H1 (cell line): Measurements from ENCODE around the gene NAV3. TPM values are rescaled to one million over a fixed set of nuclear protein-coding genes. Genes with fewer than 3 reads are reported as not detected.

ENCODE experiments used
- CTCF ChIA-PET: fragments of 300-600 bp; sonication (Branson Sonifier 250); formaldehyde crosslinking; loops from one replicate; lab custom pipeline; 2021; ENCODE audit not compliant: partially characterized antibody; lab: Charles Lee
- POLR2A ChIA-PET: fragments of 300-600 bp; sonication (Branson Sonifier 250); formaldehyde crosslinking; loops from one replicate; lab custom pipeline; 2021; ENCODE audit warnings: inconsistent platforms; ENCODE audit not compliant: partially characterized antibody; lab: Charles Lee
- DNase-seq, 2 experiments: peaks; one replicate each; pipeline versions ENCODE4 v3.0.0 to v3.0.0-alpha.2; 2010 to 2022; ENCODE audit warnings: low spot score in 2 of 2, low read depth in 1 of 2, mixed read lengths in 1 of 2
- FAIRE-seq: peaks from 2 replicates; lab custom pipeline; 2011; peaks lifted over from hg19 to GRCh38; lab: Jason Lieb, UNC
- H2AFZ ChIP-seq: 2 replicates; pipeline ENCODE4 v1.8.1; 2012; ENCODE audit warnings: low read length, inconsistent platforms
- H2AK5ac ChIP-seq: 2 replicates; pipeline ENCODE4 v1.6.1; 2013; ENCODE audit warnings: low read depth, low read length
- H2BK120ac ChIP-seq: replicated peaks from 2 replicates; pipeline ENCODE3; 2013; ENCODE audit warnings: low read depth, low read length, inconsistent platforms
- H2BK12ac ChIP-seq: 2 replicates; pipeline ENCODE4 v1.6.1; 2013; ENCODE audit warnings: low read depth, low read length
- H2BK15ac ChIP-seq: 2 replicates; pipeline ENCODE4 v1.6.1; 2013; ENCODE audit warnings: low read length
- H2BK20ac ChIP-seq: 2 replicates; pipeline ENCODE4 v1.6.1; 2013; ENCODE audit warnings: low read length
- H2BK5ac ChIP-seq: 2 replicates; pipeline ENCODE4 v1.6.1; 2013; ENCODE audit warnings: low read depth, low read length
- H3K14ac ChIP-seq: 2 replicates; pipeline ENCODE4 v1.6.1; 2013; ENCODE audit warnings: inconsistent platforms; ENCODE audit not compliant: insufficient read length
- H3K18ac ChIP-seq: 2 replicates; pipeline ENCODE4 v1.6.1; 2013; ENCODE audit warnings: low read length; ENCODE audit errors: extremely low read depth
- H3K23ac ChIP-seq: 2 replicates; pipeline ENCODE4 v1.6.1; 2013; ENCODE audit warnings: inconsistent platforms; ENCODE audit not compliant: insufficient read length
- H3K23me2 ChIP-seq: 2 replicates; pipeline ENCODE4 v1.6.1; 2013; ENCODE audit warnings: low read depth, low read length
- H3K27ac ChIP-seq: 2 replicates; pipeline ENCODE4 v1.6.1; 2011; ENCODE audit warnings: low read depth, low read length, inconsistent platforms
- H3K27me3 ChIP-seq, 4 experiments: replicated peaks in 1 of 4; 1 replicate in 1 of 4; 2 replicates in 3 of 4; pipeline versions ENCODE4 v1.6.1 to v1.8.1; 2011 to 2013; ENCODE audit warnings: low read length in 3 of 4, mild to moderate bottlenecking in 3 of 4, inconsistent platforms in 2 of 4, mixed read lengths in 2 of 4, moderate library complexity in 1 of 4; ENCODE audit not compliant: control insufficient read depth in 3 of 4, insufficient read depth in 3 of 4; ENCODE audit errors: extremely low read depth in 1 of 4
- H3K36me3 ChIP-seq, 4 experiments: 2 replicates each; pipeline versions ENCODE4 v1.6.1 to v1.8.1; 2011 to 2013; ENCODE audit warnings: mild to moderate bottlenecking in 4 of 4, low read length in 3 of 4, moderate library complexity in 2 of 4, control low read depth in 1 of 4, inconsistent platforms in 1 of 4; ENCODE audit not compliant: insufficient read depth in 4 of 4, control insufficient read depth in 2 of 4
- H3K4ac ChIP-seq: replicated peaks from 2 replicates; pipeline ENCODE3; 2013; ENCODE audit warnings: low read length, low read depth, mixed read lengths, inconsistent platforms; ENCODE audit not compliant: insufficient read length
- H3K4me1 ChIP-seq, 4 experiments: replicated peaks in 1 of 4; 1 replicate in 1 of 4; 2 replicates in 3 of 4; pipeline versions ENCODE4 v1.6.1 to v1.8.1; 2011 to 2013; ENCODE audit warnings: low read length in 3 of 4, inconsistent platforms in 2 of 4, mixed read lengths in 1 of 4; ENCODE audit not compliant: insufficient read depth in 4 of 4, control insufficient read depth in 3 of 4
- H3K4me2 ChIP-seq, 2 experiments: 2 replicates each; pipeline versions ENCODE4 v1.6.1 to v1.8.1; 2011 to 2013; ENCODE audit warnings: low read depth in 2 of 2, low read length in 2 of 2, control low read depth in 1 of 2, inconsistent platforms in 1 of 2, mild to moderate bottlenecking in 1 of 2; ENCODE audit not compliant: insufficient read depth in 1 of 2
- H3K4me3 ChIP-seq, 4 experiments: fragments of 200-600, 300-600 bp in 1 of 4; sonication (generic), shearing (Covaris generic), sonication (Bioruptor Twin) in 1 of 4; 2 replicates each; pipeline versions ENCODE4 v1.5.1 to v1.8.1; 2011 to 2016; ENCODE audit warnings: low read length in 4 of 4, low read depth in 3 of 4, control low read depth in 2 of 4, inconsistent platforms in 2 of 4, mild to moderate bottlenecking in 2 of 4, mixed read lengths in 1 of 4, moderate library complexity in 1 of 4; ENCODE audit not compliant: insufficient read depth in 2 of 4; ENCODE audit errors: extremely low read depth in 1 of 4
- H3K56ac ChIP-seq: replicated peaks from 2 replicates; pipeline ENCODE3; 2013; ENCODE audit warnings: low read depth, mild to moderate bottlenecking, mixed read lengths, low read length, inconsistent platforms; ENCODE audit not compliant: insufficient read length
- H3K79me1 ChIP-seq: 2 replicates; pipeline ENCODE4 v1.6.1; 2013; ENCODE audit warnings: low read depth, low read length, control low read depth
- H3K79me2 ChIP-seq, 2 experiments: 2 replicates each; pipeline versions ENCODE4 v1.6.1 to v1.8.1; 2012 to 2013; ENCODE audit warnings: low read length in 2 of 2, mild to moderate bottlenecking in 2 of 2, inconsistent platforms in 1 of 2; ENCODE audit not compliant: insufficient read depth in 2 of 2, control insufficient read depth in 1 of 2
- H3K9ac ChIP-seq, 4 experiments: replicated peaks in 1 of 4; 1 replicate in 1 of 4; 2 replicates in 3 of 4; pipeline versions ENCODE4 v1.6.1 to v1.8.1; 2011 to 2013; ENCODE audit warnings: low read depth in 3 of 4, low read length in 3 of 4, control low read depth in 2 of 4, mild to moderate bottlenecking in 2 of 4, moderate library complexity in 2 of 4, inconsistent platforms in 1 of 4; ENCODE audit errors: extremely low read depth in 1 of 4
- H3K9me3 ChIP-seq, 2 experiments: 2 replicates each; pipeline versions ENCODE4 v1.6.1 to v1.8.1; 2012 to 2013; ENCODE audit warnings: mild to moderate bottlenecking in 2 of 2, moderate library complexity in 2 of 2, control low read depth in 1 of 2, inconsistent platforms in 1 of 2, low read depth in 1 of 2, low read length in 1 of 2, mixed read lengths in 1 of 2; ENCODE audit not compliant: insufficient read depth in 2 of 2
- H4K20me1 ChIP-seq, 2 experiments: replicated peaks in 1 of 2; 2 replicates each; pipeline versions ENCODE3 to v1.8.1; 2011 to 2013; ENCODE audit warnings: inconsistent platforms in 2 of 2, low read length in 2 of 2, mild to moderate bottlenecking in 1 of 2; ENCODE audit not compliant: insufficient read depth in 2 of 2, control insufficient read depth in 1 of 2
- H4K5ac ChIP-seq: 2 replicates; pipeline ENCODE4 v1.6.1; 2013; ENCODE audit warnings: low read length, low read depth, mixed read lengths, inconsistent platforms; ENCODE audit not compliant: insufficient read length
- H4K8ac ChIP-seq: 2 replicates; pipeline ENCODE4 v1.8.0; 2013; ENCODE audit warnings: mild to moderate bottlenecking, moderate library complexity, low read length, inconsistent platforms; ENCODE audit not compliant: insufficient read depth; ENCODE audit errors: extremely low read depth
- H4K91ac ChIP-seq: replicated peaks from 2 replicates; pipeline ENCODE3; 2013; ENCODE audit warnings: low read length, mixed read lengths, inconsistent platforms; ENCODE audit not compliant: insufficient read length
- ATF3 ChIP-seq: IDR thresholded peaks from 2 replicates; pipeline ENCODE4 v1.6.1; 2011; ENCODE audit warnings: low read depth, mild to moderate bottlenecking, low read length; ENCODE audit not compliant: insufficient read depth
- BRCA1 ChIP-seq: IDR thresholded peaks from 2 replicates; pipeline ENCODE4 v1.6.1; 2012; ENCODE audit warnings: low read depth, low read length, improper control_type of control experiment
- CBX5 ChIP-seq: fragments of 300-800, 300-1000 bp; sonication (generic); IDR thresholded peaks from 2 replicates; pipeline ENCODE4 v1.7.1; 2016; ENCODE audit warnings: antibody characterized with exemption, low read length, low read depth
- CEBPB ChIP-seq: IDR thresholded peaks from 2 replicates; pipeline ENCODE4 v1.6.1; 2012; ENCODE audit warnings: low read depth, low read length
- EGR1 ChIP-seq: IDR thresholded peaks from 2 replicates; pipeline ENCODE4 v1.6.1; 2011; ENCODE audit warnings: low read depth, low read length, borderline replicate concordance
- EZH2 ChIP-seq: fragments of 200-600 bp; sonication (generic); IDR thresholded peaks from 2 replicates; pipeline ENCODE4 v1.7.1; 2012; ENCODE audit warnings: low read depth, mild to moderate bottlenecking, moderate library complexity, low read length, inconsistent platforms; ENCODE audit not compliant: severe bottlenecking
- GABPA ChIP-seq: IDR thresholded peaks from 2 replicates; pipeline ENCODE4 v1.6.1; 2011; ENCODE audit warnings: mild to moderate bottlenecking, low read length, moderate library complexity, borderline replicate concordance; ENCODE audit not compliant: insufficient read depth
- NANOG ChIP-seq: IDR thresholded peaks from 2 replicates; pipeline ENCODE4 v1.6.1; 2011; ENCODE audit warnings: low read length, low read depth, mild to moderate bottlenecking, inconsistent platforms; ENCODE audit not compliant: insufficient read depth, poor library complexity, severe bottlenecking
- POLR2AphosphoS5 ChIP-seq: IDR thresholded peaks from 2 replicates; pipeline ENCODE4 v1.6.1; 2011; ENCODE audit warnings: low read depth, low read length
- RBBP5 ChIP-seq: IDR thresholded peaks from 2 replicates; pipeline ENCODE4 v1.7.1; 2012; ENCODE audit warnings: low read depth, mild to moderate bottlenecking, inconsistent platforms, low read length, moderate library complexity, borderline replicate concordance
- SP2 ChIP-seq: IDR thresholded peaks from 2 replicates; pipeline ENCODE4 v1.6.1; 2012; ENCODE audit warnings: mild to moderate bottlenecking, low read length, inconsistent platforms
- SP4 ChIP-seq: IDR thresholded peaks from 2 replicates; pipeline ENCODE4 v1.6.1; 2012; ENCODE audit warnings: low read length, inconsistent platforms
- TAF1 ChIP-seq: IDR thresholded peaks from 2 replicates; pipeline ENCODE4 v1.6.1; 2011; ENCODE audit warnings: mild to moderate bottlenecking, low read depth, low read length
- TAF7 ChIP-seq: optimal IDR thresholded peaks from 2 replicates; pipeline ENCODE3; 2011; ENCODE audit warnings: low read depth, mild to moderate bottlenecking, inconsistent platforms, low read length, moderate library complexity, borderline replicate concordance
- ZNF274 ChIP-seq: IDR thresholded peaks from 2 replicates; pipeline ENCODE4 v1.7.0; 2012; ENCODE audit warnings: low read length, borderline replicate concordance; ENCODE audit errors: extremely low read depth
- WGBS, 2 experiments: shearing (Covaris generic) in 1 of 2; methylation state at CpG; one replicate each; pipeline versions ENCODE4 v1.1.6 to v1.1.7; 2013 to 2015; ENCODE audit warnings: low lambda C conversion rate in 2 of 2, mixed read lengths in 2 of 2, inconsistent platforms in 1 of 2, low coverage in 1 of 2, missing lambda C conversion rate in 1 of 2; ENCODE audit not compliant: insufficient replicate concordance in 2 of 2, insufficient coverage in 1 of 2, insufficient read length in 1 of 2; ENCODE audit errors: extremely low coverage in 1 of 2, missing lambda C conversion rate in 1 of 2; 5-methylcytosine and 5-hydroxymethylcytosine counted together
- polyA plus RNA-seq, 7 experiments: library from polyadenylated mRNA; depleted of rRNA in 3 of 7; stranded (reverse) in 5 of 7; unstranded in 2 of 7; fragments of >200 nt in 5 of 7; fragments of 200-250 nt in 2 of 7; gene quantifications; 1 replicate in 5 of 7; 2 replicates in 1 of 7; 4 replicates in 1 of 7; pipeline versions ENCODE4 v1.2.1 to v1.2.3, GENCODE V29; 2011 to 2013; ENCODE audit warnings: missing spikeins in 2 of 7, mixed read lengths in 2 of 7
- total RNA-seq: library from RNA; stranded (reverse); fragmentation: NEBNext Ultra II Directional; extraction: Animal tissue kit (Norgen Biotek cat#: 25700); gene quantifications from 2 replicates; pipeline ENCODE4 v1.2.1, GENCODE V29; 2021

NAV3 gene
- total and polyA plus RNA-seq, 2 of the 8 experiments (the other 6 are each of a cell fraction or from before 2014, with no cell fraction given), result 0.47 to 5.0 TPM

- Histone ChIP-seq H2BK15ac (no peak overlapping the region), H3K27ac (no peak overlapping the region), H3K4me1 (no peaks in the 10 kb centered on the region), H3K36me3 (no peaks in the 10 kb centered on the region), H4K8ac (no peak overlapping the region), H3K4ac (no peak overlapping the region), H3K9ac (no peak overlapping the region), H3K27me3 (peaks cover 0 to 1% (median 0%) of the 10 kb centered on the region in 4 experiments; a peak in 1 of 7 replicates), H3K79me2 (no peaks in the 10 kb centered on the region), H2AK5ac (no peak overlapping the region), H2AFZ (no peak overlapping the region), H2BK120ac (no peak overlapping the region), H3K56ac (no peak overlapping the region), H3K18ac (no peak overlapping the region), H3K14ac (no peak overlapping the region), H3K23me2 (no peaks in the 10 kb centered on the region), H3K4me3 (no peak overlapping the region), H2BK5ac (no peak overlapping the region), H3K9me3 (no peaks in the 10 kb centered on the region; a peak in 1 of 4 replicates), H3K4me2 (no peak overlapping the region), H3K79me1 (no peaks in the 10 kb centered on the region), H2BK12ac (no peak overlapping the region), H2BK20ac (no peak overlapping the region), H3K23ac (no peak overlapping the region), H4K5ac (no peak overlapping the region), H4K91ac (no peak overlapping the region), H4K20me1 (no peaks in the 10 kb centered on the region)
- DNase-seq, result no peak
- POLR2A ChIA-PET, result no interaction called here
- WGBS, 2 experiments, result 96% methylated on average over 2 of the region's 2 CpGs; no CpG with 5 or more reads in 1 of the 2 experiments
- no peak for FAIRE-seq
- CTCF ChIA-PET, result no interaction called here
- TF ChIP-seq BRCA1 (no peak), ZNF274 (no peak), CEBPB (no peak), EGR1 (no peak), TAF7 (no peak), POLR2AphosphoS5 (no peak), ATF3 (no peak), RBBP5 (no peak), TAF1 (no peak), SP2 (no peak), GABPA (no peak), CBX5 (no peak), SP4 (no peak), NANOG (no peak), EZH2 (no peak)
Observed at GRCh38 chr12:77850698-77851097, 20.0 kb downstream of the NAV3 start.
